ENCODE results near the gene DDX39A. TPM values are rescaled to one million over a fixed set of nuclear protein-coding genes. Genes with fewer than 3 reads are reported as not detected.
A peak's percentile ranks its signal among the peaks of the same experiment; 100 is the strongest.

DDX39A gene
- total RNA-seq, 2 donors from 2014 or later, result 25.5 to 29.8 TPM

- Histone ChIP-seq H3K27ac (no peak overlapping the region), H3K9me3 (no peaks in the 10 kb centered on the region), H3K4me3 (no peak overlapping the region), H3K4me1 (peaks cover 0 to 19% of the 10 kb centered on the region in 2 donors), H3K27me3 (no peaks in the 10 kb centered on the region), H3K36me3 (peaks cover 85% of the 10 kb centered on the region)
- TF ChIP-seq CTCF (IDR thresholded peaks at IDR 0.05), result no peak
- no peak for DNase-seq (ENCODE audit: low spot score)
These were observed 10.5 kb downstream of the DDX39A start for GRCh38 chr19:14408491-14409145.

- Histone ChIP-seq H3K27ac (no peak overlapping the region), H3K27me3 (no peaks in the 10 kb centered on the region), H3K4me1 (peaks cover 0 to 14% of the 10 kb centered on the region in 2 donors), H3K36me3 (peaks cover 88% of the 10 kb centered on the region), H3K9me3 (no peaks in the 10 kb centered on the region), H3K4me3 (no peak overlapping the region)
- no peak for DNase-seq (ENCODE audit: low spot score)
- TF ChIP-seq CTCF (IDR thresholded peaks at IDR 0.05), result no peak
These were observed 11.3 kb downstream of the DDX39A start for GRCh38 chr19:14407605-14408484.

GRCh38 chr19:14406645-14407401, 12.3 kb downstream of the DDX39A start:
- Histone ChIP-seq H3K27me3 (no peaks in the 10 kb centered on the region), H3K27ac (peak overlapping the region; percentile 77 to 78), H3K4me3 (no peak overlapping the region), H3K9me3 (no peaks in the 10 kb centered on the region), H3K36me3 (peaks cover 77% of the 10 kb centered on the region), H3K4me1 (peaks cover 0 to 8% of the 10 kb centered on the region in 2 donors)
- TF ChIP-seq CTCF (IDR thresholded peaks at IDR 0.05), result no peak
- no peak for DNase-seq (ENCODE audit: low spot score)

- Histone ChIP-seq H3K4me3 (peak overlapping the region; percentile 9 to 36), H3K36me3 (peaks cover 75% of the 10 kb centered on the region), H3K4me1 (peaks cover 0 to 8% of the 10 kb centered on the region in 2 donors), H3K27ac (peak overlapping the region; percentile 77 to 78), H3K27me3 (no peaks in the 10 kb centered on the region), H3K9me3 (no peaks in the 10 kb centered on the region)
- DNase-seq (ENCODE audit: low spot score), result peak; percentile 86
- TF ChIP-seq CTCF (IDR thresholded peaks at IDR 0.05), result peak; percentile 81 to 97
These were observed 13.1 kb downstream of the DDX39A start for GRCh38 chr19:14405758-14406644.

- peak overlapping the region; percentile 77 to 78 for H3K27ac ChIP-seq
- H3K4me1 ChIP-seq, result peaks cover 0 to 8% of the 10 kb centered on the region in 2 donors
- H3K27me3 ChIP-seq, result no peaks in the 10 kb centered on the region
- DNase-seq (ENCODE audit: low spot score), result no peak
- no peak overlapping the region for H3K4me3 ChIP-seq
- peaks cover 75% of the 10 kb centered on the region for H3K36me3 ChIP-seq
- no peak for TF ChIP-seq CTCF (IDR thresholded peaks at IDR 0.05)
- H3K9me3 ChIP-seq, result no peaks in the 10 kb centered on the region
These were observed 13.8 kb downstream of the DDX39A start for GRCh38 chr19:14405380-14405757.

Data from right atrium auricular region (tissue), 2 donors.